GM18498 (cell line): Measurements from ENCODE around the gene ERVMER34-1.

Source experiments
- ATAC-seq: cut with Tn5 transposase; IDR thresholded peaks from one replicate; pipeline ENCODE4 v1.9.1; 2021; ENCODE audit warnings: mild to moderate bottlenecking, moderate library complexity; ENCODE audit not compliant: unreplicated experiment

ERVMER34-1 gene, protein sequence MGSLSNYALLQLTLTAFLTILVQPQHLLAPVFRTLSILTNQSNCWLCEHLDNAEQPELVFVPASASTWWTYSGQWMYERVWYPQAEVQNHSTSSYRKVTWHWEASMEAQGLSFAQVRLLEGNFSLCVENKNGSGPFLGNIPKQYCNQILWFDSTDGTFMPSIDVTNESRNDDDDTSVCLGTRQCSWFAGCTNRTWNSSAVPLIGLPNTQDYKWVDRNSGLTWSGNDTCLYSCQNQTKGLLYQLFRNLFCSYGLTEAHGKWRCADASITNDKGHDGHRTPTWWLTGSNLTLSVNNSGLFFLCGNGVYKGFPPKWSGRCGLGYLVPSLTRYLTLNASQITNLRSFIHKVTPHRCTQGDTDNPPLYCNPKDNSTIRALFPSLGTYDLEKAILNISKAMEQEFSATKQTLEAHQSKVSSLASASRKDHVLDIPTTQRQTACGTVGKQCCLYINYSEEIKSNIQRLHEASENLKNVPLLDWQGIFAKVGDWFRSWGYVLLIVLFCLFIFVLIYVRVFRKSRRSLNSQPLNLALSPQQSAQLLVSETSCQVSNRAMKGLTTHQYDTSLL

DNA sequence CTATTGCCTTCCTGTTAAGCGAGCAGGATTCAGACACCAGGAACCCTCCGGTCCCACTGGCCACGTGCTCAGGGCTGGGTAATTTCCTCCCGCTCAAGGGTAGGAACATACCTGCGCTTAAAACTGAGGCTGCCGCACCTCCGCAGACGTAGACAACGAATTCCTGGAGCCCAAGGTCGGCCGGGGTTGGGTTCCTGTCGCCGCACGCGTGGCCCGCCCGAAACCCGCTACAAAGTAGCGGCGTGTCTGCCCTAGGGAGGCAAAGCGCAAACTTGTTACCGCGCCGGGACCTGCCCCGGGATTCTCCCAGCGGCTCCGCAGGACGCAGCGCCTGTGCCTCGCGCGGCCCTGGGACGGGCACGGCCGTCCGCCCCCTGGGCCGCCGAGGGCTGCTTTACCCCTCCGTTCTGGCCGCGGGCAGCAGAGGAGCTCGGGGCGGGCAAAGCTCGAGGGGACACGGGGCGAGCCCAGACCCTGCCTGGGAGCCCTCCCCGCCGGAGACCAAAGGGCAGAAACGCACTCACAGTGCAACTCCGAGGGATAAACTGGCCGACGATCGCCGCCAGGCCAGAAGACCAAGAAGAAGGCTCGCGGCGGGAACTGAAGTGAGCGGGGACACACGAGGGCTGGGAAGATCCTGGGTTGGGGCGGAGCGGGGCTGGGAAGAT is at the start of gene ERVMER34-1:
ERVMER34-1 (minus strand) TSS at position 607 of the 668 bp plus-strand sequence. CDS start 5,905 bp downstream, outside the sequence.
- no peak for ATAC-seq

DNA sequence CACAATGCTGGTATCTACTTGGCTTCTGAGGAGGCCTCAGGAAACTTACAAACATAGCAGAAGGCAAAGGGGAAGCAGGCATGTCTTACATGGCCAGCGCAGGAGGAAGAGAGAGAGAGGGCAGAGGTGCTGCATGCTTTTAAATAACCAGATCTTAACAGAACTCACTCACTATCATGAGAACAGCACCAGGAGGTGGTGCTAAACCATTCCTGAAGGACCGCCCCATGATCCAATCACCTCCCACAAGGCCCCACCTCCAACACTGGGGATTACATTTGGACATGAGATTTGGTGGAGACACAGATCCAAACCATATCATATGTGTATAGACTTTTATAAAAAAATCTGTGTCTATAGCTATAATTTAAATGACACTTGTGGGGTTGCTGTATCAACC is 48.6 kb upstream of the ERVMER34-1 start:
- ATAC-seq: no peak

DNA sequence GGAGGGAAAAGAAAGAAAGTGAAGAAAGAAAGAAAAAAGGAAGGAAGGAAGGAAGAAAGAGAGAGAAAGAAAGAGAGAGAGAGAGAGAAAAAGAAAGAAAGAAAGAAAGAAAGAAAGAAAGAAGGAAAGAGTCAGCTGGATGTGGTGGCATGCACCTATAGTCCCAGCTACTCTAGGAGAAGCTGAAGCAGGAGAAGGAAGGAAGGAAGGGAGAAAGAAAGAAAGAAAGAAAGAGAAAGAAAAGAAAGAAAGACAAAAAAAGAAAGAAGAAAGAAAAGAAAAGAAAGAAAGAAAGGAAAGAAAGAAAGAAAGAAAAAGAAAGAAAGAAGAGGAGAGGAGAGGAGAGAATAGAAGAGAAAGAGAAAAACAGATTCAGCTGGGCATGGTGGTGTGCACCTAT is 44.3 kb upstream of the ERVMER34-1 start:
- ATAC-seq: no peak

DNA sequence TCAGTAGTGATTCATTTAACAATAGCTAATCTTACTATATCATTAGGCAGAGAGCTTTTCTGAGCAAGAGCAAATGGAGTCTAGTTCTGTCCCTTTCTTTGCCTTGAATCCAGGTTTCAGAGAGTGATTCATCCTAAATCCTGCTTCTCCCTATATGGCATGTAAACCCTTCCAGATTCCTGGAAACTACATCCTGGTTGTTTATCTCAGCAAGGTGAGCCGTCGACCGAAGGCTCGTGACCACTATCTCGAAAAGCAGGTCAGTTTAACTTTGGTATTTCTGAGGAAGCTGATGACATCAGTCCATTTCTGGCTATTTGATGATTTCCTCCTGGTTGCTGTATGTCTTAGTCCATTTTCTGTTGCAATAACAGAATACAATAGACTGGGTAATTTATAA is 40.7 kb upstream of the ERVMER34-1 start:
- ATAC-seq: no peak

DNA sequence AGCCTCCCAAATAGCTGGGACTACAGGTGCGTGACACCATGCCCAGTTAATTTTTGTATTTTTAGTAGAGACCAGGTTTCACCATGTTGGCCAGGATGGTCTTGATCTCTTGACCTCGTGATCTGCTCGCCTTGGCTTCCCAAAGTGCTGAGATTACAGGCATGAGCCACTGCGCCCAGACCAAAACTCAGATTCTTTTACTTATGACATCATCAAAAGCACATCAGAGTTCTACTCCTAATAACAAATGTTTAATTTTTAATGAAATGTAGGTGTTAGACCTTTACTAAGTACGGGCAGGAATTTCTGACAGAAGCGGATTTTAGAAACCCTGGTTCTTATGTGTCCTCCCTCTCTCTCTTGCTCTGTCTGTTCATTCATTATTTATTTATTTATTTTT is 38.5 kb upstream of the ERVMER34-1 start:
- no peak for ATAC-seq

DNA sequence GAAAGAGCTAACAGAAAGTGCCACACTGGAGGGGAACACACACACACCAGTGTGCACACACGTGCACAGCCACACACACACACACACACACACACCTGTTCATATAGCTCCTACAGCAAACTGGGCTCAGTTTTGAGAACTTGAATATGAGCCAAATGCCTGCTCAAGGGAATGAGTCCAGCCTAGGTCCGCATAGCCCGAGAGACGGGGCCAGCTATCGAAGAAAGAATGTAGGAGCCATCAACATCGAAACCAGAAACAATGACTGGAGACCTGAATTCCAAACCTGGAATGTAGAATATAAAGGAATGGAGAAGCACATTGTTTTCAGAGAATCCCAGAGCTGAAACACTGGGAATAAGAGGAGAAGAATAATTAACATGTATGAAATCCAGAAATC is 37.6 kb upstream of the ERVMER34-1 start:
- ATAC-seq: no peak

DNA sequence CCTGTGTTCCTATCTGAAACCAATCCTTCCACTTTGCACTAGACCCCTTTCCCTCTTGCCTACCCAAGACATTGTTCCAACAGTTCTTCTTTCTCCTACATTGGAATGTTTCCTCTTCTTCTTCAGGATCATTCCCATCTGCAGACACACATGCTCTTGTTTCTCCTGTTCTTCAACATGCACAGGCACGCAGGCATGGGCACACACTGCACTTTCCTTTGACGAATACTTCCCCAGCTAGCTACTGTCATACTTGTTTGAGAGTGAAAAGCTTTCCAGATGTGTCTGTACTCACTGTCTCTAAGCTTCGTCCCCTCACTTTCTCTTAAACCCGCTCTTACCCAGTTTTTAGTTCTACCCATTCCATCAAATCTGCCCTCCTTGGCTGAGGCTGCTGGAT is 31.8 kb upstream of the ERVMER34-1 start:
- no peak for ATAC-seq

DNA sequence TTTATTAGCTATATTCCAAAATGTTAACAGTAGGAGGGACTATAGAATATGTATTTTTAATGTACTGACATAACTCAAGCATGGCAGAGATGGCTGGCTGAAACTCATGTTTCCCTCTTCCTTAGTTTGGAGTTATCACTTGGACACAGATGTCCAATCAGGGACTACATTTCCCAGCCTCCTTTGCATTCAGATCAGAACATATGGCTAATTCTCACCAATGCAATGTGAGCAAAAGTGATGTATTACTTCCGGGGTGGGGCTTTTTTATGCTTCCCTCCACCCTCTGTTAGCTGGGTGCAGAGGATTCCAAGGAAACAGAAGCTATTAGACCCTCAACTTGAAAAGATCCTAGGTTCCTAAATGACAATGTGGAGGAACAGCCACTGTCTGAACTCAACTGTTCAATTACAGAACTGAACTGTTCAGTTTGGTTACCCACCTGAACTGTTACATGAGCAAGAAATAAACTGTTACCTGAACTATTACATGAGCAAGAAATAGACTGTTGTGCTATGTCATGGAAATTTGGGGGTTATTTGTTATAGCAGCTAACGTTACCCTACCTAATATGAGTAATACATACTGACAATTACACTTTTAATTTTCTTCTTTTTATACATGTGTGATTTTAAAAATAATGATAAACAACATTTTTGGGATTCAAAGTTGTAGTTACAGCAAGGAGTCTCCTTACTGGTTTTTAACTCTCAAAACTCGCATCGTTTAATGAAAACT is 29.6 kb upstream of the ERVMER34-1 start:
- no peak for ATAC-seq

DNA sequence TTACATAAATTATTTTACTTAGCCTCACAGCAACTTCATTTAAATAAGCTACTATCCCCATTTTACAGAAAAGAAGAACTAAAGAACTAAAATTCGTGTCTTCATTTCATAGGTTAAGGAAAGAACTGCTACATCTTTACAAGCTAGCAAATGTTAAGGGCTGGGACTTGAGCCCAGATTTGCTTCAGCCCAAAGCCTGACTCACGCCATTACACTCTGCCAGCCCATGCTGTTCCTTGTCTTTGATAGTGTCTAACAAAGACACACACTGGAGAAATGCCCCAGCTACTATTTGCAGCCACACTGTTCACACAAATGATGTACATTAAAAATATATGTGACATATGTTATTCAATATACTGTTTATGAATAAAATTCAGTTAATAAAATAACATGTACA is 29.0 kb upstream of the ERVMER34-1 start:
- no peak for ATAC-seq

DNA sequence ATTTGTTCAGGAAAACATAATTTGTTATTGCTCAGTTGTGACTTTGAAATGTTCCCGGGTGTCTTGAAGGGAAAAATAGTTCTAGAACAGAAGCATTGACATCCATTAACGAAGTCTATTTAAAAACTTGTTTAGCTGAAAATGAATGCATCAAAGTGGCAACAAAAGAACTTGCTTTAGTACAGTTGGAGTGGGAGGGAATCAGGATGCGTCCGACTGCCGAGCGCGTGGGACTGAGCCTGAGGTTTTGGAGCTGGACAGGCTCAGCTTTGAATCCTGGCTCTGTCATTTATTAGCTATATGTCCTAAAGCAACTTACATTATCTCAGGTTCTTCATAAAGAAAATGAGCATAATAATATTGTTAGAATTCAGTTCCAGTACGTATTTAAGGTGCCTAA is 9.0 kb upstream of the ERVMER34-1 start:
- no peak for ATAC-seq

DNA sequence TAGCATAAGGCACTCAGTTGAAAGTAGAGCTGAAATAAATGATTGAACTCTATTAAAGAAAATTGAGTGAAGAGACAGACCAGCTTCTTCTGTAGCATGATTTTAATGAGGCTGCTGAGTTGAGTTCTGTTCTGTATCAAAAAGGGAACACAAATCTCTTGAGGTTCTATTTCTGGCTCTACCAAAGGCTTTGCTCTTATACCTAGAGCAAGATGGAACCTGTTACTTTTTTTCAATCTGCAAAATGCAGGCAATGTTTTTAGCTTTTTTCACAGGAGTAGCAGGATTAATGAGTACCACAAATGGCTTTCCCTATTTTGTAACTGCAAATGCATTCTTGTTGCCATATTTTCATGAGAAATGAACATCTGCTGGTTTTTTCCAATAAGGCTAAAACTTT is 4.2 kb upstream of the ERVMER34-1 start:
- no peak for ATAC-seq

DNA sequence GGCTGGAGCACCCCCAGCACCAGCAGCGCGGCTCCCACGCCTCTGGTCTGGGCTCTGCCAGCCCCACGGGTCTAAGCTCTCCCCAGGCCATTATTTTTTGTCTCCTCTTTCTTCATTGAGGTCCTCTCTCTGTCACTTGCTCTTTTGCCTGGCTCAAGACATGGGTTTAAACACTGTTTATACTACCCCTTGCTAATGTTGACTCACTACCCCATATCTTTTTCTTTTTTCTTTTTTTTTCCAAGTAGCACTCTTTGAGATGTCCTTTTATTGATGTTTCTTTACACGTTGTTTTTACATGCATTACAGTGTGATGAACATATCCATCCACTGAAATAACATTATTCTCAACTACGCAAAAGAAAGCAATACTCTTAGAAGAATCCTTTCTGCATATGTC is 1.7 kb upstream of the ERVMER34-1 start:
- ATAC-seq: no peak

DNA sequence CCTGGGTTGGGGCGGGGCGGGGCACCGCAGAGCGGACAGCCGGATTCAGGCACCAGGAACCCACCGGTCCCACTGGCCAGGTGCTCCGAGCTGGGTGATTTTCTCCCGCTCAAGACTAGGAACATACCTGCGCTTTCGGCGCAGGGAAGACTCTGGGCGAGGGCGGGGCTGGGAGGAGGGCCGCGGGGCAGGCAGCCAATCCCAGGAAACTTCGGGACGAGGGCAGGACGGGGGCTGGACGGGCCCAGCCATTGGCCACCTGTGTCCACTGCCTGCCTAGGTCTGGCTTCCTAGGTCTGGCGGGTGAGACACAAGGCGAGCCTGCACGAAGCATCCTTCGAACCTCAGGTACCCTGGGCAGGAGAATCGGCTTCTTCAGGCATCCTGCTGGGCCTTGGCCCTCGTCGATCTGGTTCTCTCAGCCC is 274 bp upstream of the ERVMER34-1 start:
- ATAC-seq: no peak

DNA sequence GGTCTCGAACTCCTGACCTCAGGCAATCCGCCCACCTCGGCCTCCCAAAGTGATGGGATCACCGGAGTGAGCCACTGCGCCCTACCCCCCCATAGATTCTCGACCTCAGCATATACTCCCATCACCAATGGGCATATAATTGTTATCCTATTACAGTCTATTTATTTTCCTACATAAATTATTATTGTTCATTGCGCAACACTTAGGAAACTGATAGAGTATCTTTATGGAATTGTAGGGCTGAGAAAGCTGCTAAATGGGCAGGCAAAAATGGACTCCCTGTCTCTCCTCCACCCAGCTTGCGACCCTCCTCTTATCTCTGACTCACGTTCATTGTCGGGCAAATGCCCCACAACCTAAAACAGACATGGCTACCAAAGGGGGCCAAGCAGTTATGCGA is 1.0 kb downstream of the ERVMER34-1 start:
- no peak for ATAC-seq

DNA sequence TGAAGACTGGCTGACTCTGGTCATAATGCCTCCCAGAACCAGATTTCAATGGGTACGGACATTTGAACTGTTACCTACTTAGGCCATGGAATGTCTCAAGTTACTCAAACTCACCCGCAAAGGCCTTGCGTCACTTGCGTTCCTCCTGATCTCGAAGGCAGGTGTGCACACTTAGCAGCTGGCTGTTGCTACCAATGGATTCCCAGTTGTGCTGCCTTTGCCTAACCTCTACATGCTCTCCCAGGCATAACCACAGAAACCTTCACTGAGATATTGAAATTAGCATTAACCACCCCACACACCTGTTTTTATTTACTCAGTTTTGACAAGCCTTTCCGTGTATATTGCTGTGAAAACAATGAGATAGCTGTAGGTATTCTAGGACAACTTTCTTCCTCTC is 2.8 kb downstream of the ERVMER34-1 start:
- ATAC-seq: peak; percentile 75

DNA sequence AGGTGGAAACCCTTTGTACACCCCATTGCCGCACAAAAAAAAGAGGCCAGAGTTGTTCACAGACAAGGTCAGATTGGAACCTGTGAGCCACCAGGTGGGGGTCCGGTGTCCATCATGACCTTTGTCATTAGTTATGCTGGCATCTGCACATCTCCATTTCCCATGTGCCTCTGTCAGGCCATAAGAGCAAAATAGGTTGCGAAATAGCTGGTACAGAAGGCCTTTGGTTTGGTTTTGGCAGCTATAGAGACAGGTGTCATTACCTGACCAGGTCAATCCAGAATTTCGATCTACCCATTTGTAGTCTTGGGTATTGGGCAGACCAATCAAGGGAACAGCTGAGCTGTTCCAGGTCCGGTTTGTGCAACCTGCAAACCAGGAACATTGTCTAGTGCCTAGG is 6.6 kb downstream of the ERVMER34-1 start:
- ATAC-seq: no peak

DNA sequence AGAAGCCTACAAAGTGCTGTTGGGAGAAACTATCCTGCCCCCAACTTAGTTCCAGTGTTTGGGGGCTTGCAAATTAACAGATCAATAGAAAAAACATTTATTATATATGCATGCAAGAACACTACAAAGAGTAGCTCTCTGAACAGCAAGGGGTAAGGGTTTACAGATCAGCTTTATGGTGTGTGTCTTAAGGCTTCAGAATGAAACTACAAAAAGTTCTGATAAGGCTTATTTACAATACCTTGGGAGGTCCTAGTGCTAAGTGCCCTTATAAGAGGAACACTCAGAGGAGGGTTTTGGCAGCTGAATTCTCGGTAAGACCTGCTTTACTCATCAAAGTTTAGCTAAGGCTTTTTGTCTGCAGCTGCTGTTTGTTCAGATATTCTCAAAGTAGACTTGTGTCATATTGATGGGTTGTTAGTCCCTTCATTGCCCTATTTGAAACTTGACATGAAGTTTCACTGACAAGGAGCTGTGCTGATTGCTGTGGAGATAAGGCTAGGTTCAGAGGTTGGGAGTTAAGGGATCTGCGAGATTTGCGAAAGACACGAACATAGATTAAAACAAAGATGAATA is 7.7 kb downstream of the ERVMER34-1 start:
- ATAC-seq: no peak

DNA sequence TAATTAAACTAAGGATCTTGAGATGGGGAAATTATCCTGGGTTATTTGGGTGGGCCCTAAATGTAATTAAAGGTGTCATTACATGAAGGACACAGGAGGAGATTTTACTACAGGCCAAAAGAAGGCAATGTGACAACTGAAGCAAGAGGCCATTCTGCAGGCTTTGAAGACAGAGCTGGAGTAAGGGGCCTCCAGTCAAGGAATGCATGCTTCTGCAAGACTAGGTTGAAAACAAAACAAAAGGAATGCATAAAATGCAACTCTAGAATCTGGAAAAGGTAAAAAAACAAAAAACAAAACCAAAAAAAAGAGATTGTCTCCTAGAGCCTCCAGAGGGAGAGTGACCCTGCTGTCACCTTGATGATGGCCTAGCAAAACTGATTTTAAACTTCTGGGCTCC is 21.6 kb downstream of the ERVMER34-1 start:
- ATAC-seq: no peak

DNA sequence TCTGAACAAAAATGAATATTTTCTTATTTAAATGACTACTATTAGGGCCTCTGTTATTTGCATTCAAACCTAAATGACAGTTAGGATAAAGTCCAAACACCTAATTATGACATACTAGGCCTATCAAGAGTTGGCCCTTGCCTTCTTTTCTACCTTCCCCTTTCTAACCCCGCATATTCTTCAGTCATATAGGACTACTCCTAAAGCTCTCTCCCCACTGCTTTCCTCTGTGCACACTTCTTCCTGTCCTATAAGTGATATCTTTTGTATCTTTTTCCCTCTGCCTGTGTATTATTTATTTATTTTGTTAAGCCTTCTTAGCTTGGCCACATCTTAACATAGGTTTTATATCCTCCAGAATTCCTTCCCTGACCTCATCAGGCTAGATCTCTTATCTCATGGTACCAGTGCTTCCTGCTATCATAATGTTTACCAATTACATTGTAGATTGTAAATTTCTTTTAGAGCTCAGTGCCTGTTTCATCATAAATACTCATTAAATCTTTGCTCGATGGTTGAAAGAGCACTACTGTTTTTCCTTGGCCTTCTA is 22.5 kb downstream of the ERVMER34-1 start:
- no peak for ATAC-seq

DNA sequence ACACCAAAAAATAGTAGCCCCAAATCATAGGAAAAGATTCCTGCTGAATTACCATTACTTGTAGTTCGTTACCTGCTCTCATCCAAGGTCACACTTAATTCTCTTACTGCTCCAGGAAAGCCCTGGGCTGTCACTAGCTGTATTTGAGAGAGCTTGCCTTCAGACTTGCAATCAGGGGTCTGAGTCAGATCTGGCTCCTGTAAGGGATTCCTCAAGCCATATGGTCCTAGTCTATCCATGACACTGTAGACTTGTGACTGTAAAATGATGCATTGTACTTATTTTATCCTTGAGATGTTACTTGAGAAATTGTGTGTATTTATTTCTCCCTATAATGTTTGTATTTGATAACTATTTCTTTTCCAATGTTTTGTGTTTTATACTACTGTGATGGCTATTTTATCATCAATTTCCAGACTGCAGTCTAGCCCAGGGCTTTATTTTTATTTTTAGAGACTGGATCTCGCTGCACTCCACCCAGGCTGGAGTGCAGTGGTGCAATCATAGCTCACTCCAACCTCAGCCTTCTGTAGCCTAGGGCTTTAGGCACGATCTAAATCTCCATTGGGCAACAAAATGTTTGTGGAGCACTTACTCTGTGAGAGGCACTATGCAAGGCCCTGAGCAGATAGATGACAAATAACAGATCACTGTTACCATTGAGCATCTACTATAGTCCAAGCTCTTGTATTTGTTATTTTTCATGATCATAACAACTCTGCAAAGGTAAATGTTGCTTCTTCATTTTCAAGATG is 24.2 kb downstream of the ERVMER34-1 start:
- no peak for ATAC-seq
